Femur (tissue), 1 donor: ENCODE results near the gene ALG8.
"Not testable (repeated sequence)": the region's sequence is repeated elsewhere in the genome, so short reads cannot be mapped to it uniquely, and the experiment has no call there.

ENCODE experiments used
- DNase-seq: peaks from one replicate; pipeline ENCODE4 v3.0.0-alpha.2; 2017

The ALG8 gene

GRCh38 chr11:78099666-78100065, 39.8 kb downstream of the ALG8 start:
- DNase-seq = no peak

- no peak for DNase-seq
These were observed 41.6 kb downstream of the ALG8 start for GRCh38 chr11:78097666-78098385.

GRCh38 chr11:78094250-78094649, 45.2 kb downstream of the ALG8 start:
- DNase-seq = no peak

- not testable (repeated sequence) for DNase-seq
These were observed 52.8 kb downstream of the ALG8 start for GRCh38 chr11:78086521-78087074.

GRCh38 chr11:78085972-78086371, 53.5 kb downstream of the ALG8 start:
- DNase-seq = no peak

GRCh38 chr11:78084506-78084905, 54.9 kb downstream of the ALG8 start:
- DNase-seq = not testable (repeated sequence)

GRCh38 chr11:78083021-78083420, 56.4 kb downstream of the ALG8 start:
- DNase-seq = no peak

GRCh38 chr11:78082146-78082545, 57.3 kb downstream of the ALG8 start:
- no peak for DNase-seq

GRCh38 chr11:78081583-78081982, 57.8 kb downstream of the ALG8 start:
- no peak for DNase-seq

GRCh38 chr11:78080818-78081495, 58.5 kb downstream of the ALG8 start:
- no peak for DNase-seq

- DNase-seq = no peak
These were observed 59.2 kb downstream of the ALG8 start for GRCh38 chr11:78080084-78080817.

- DNase-seq = peak; percentile 88
These were observed 60.0 kb downstream of the ALG8 start, which contains the start of gene NDUFC2 for GRCh38 chr11:78079232-78080083. TSS of gene NDUFC2 (minus strand) at chr11:78079862. CDS start at chr11:78079744, 118 bp downstream.

GRCh38 chr11:78078218-78079167, 60.9 kb downstream of the ALG8 start:
- DNase-seq = no peak

GRCh38 chr11:78077592-78077991, 61.8 kb downstream of the ALG8 start:
- DNase-seq = not testable (repeated sequence)

- DNase-seq = no peak
These were observed 62.6 kb downstream of the ALG8 start for GRCh38 chr11:78076733-78077403.

- DNase-seq = no peak
These were observed 64.7 kb downstream of the ALG8 start for GRCh38 chr11:78074756-78075155.

- DNase-seq = no peak
These were observed 67.0 kb downstream of the ALG8 start for GRCh38 chr11:78072455-78072854.

- DNase-seq = no peak
These were observed 67.7 kb downstream of the ALG8 start for GRCh38 chr11:78071717-78072116.

- DNase-seq = no peak
These were observed 68.8 kb downstream of the ALG8 start for GRCh38 chr11:78070621-78071020.

GRCh38 chr11:78069465-78069864, 70.0 kb downstream of the ALG8 start:
- peak; percentile 39 for DNase-seq

GRCh38 chr11:78067704-78068103, 71.7 kb downstream of the ALG8 start:
- no peak for DNase-seq
